ENCODE data around the gene LRRC25.

The LRRC25 gene

DNA sequence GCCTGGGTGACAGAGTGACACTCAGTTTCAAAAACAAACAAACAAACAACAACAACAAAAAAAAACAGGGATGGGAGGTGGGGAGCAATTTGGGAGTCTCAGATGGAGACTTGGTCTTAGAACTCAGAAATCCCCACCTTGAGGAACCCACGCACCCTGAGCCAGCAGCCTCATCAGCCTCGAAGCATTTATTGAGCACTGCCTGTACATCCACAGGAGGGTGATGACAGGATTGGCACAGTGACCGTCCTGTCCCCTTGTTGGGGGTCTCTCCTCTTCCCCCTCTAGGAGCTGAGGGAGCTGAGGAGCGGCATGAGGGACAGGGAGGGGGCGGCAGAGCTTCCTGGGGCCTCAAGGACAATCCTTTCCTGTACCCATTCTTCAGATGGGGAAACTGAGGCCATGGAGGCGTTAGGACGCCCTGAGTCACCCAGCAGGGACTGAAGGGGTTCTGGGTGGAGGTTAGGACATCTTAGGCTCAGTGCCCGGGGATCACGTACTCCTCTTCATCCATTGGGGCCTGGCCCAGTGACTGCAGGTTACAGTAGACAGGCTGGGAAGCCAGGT is 5.8 kb downstream of the LRRC25 start:
- DNase-seq: no peak
- Histone ChIP-seq H3K4me3 (ENCODE audit: low read length) (no peak overlapping the region), H3K79me2 (ENCODE audit: control insufficient read depth, insufficient read depth, low read length) (no peaks in the 10 kb centered on the region), H2BK15ac (replicated peaks; ENCODE audit: low read depth) (no peak overlapping the region), H3K27me3 (ENCODE audit: insufficient read depth, low read length, poor library complexity) (no peaks in the 10 kb centered on the region), H3K56ac (ENCODE audit: low read length) (no peak overlapping the region), H3K18ac (ENCODE audit: low read length) (no peak overlapping the region), H2AK5ac (ENCODE audit: low read length) (no peak overlapping the region), H3K27ac (ENCODE audit: low read depth, low read length) (no peak overlapping the region), H3K4me1 (ENCODE audit: control insufficient read depth, low read depth, low read length) (no peaks in the 10 kb centered on the region), H3K36me3 (ENCODE audit: control insufficient read depth, insufficient read depth, low read length) (no peaks in the 10 kb centered on the region), H3K4ac (ENCODE audit: low read depth, low read length) (no peak overlapping the region), H4K8ac (ENCODE audit: low read depth, low read length) (no peak overlapping the region), H2BK5ac (ENCODE audit: low read length) (no peak overlapping the region), H3K23ac (ENCODE audit: low read length) (no peak overlapping the region), H4K5ac (ENCODE audit: low read length) (no peak overlapping the region), H3K79me1 (ENCODE audit: low read length) (no peaks in the 10 kb centered on the region), H3K4me2 (ENCODE audit: low read length) (no peak overlapping the region), H2BK120ac (ENCODE audit: low read depth, low read length) (no peak overlapping the region), H3K9ac (ENCODE audit: low read length) (no peak overlapping the region)
- WGBS (ENCODE audit: extremely low coverage, insufficient coverage, low lambda C conversion rate): no CpG with 5 or more reads among the region's 9 CpGs

DNA sequence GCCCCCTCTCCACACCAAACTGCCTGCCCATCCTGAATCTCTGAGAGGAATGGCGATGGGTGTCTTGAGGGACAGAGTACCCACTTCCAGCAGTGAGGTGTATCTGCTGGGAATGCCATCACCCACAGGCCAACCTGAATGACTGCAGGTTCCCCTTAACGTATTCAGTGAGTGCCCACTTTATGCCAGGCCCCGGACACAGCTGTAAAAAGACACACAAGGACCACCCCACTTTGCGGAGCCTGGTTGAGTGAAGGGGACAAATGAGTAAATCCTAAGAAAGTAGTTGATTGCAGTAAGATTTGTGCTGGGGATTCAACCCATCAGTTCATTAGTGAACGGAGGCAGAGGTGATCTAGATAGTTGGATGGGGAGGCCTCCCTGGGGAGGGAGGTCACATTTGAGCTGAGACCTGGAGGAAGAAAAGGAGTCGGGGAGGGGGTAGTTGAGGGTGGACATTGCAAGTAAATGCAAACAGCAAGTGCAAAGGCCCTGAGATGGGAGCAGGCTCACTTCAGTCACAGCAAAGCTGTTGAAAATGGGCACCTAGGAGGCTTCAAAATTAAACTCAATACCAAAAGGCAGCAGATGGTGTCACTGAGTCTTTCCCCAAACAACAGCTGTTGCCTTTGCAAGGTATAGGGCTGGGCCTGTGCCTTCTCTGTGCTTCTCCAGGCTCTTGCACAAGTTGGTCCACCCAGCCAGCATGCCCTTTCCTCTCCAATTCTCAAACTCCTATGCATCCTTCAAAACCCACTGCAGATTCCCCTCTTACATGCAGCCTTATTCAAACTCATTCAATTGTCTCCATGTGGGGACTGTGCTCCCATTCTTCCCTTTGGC is 7.1 kb downstream of the LRRC25 start:
- Histone ChIP-seq H2AK5ac (ENCODE audit: low read length) (no peak overlapping the region), H3K36me3 (ENCODE audit: control insufficient read depth, insufficient read depth, low read length) (no peaks in the 10 kb centered on the region), H3K4me1 (ENCODE audit: control insufficient read depth, low read depth, low read length) (no peaks in the 10 kb centered on the region), H3K4me3 (ENCODE audit: low read length) (no peak overlapping the region), H4K8ac (ENCODE audit: low read depth, low read length) (no peak overlapping the region), H3K18ac (ENCODE audit: low read length) (no peak overlapping the region), H4K5ac (ENCODE audit: low read length) (no peak overlapping the region), H3K9ac (ENCODE audit: low read length) (no peak overlapping the region), H3K79me2 (ENCODE audit: control insufficient read depth, insufficient read depth, low read length) (no peaks in the 10 kb centered on the region), H3K27me3 (ENCODE audit: insufficient read depth, low read length, poor library complexity) (no peaks in the 10 kb centered on the region), H3K27ac (ENCODE audit: low read depth, low read length) (no peak overlapping the region), H3K56ac (ENCODE audit: low read length) (no peak overlapping the region), H3K79me1 (ENCODE audit: low read length) (no peaks in the 10 kb centered on the region), H2BK5ac (ENCODE audit: low read length) (no peak overlapping the region), H3K4me2 (ENCODE audit: low read length) (no peak overlapping the region), H2BK120ac (ENCODE audit: low read depth, low read length) (no peak overlapping the region), H3K23ac (ENCODE audit: low read length) (no peak overlapping the region), H3K4ac (ENCODE audit: low read depth, low read length) (no peak overlapping the region), H2BK15ac (replicated peaks; ENCODE audit: low read depth) (no peak overlapping the region)
- WGBS (ENCODE audit: extremely low coverage, insufficient coverage, low lambda C conversion rate): no CpG with 5 or more reads among the region's 6 CpGs
- DNase-seq: no peak

DNA sequence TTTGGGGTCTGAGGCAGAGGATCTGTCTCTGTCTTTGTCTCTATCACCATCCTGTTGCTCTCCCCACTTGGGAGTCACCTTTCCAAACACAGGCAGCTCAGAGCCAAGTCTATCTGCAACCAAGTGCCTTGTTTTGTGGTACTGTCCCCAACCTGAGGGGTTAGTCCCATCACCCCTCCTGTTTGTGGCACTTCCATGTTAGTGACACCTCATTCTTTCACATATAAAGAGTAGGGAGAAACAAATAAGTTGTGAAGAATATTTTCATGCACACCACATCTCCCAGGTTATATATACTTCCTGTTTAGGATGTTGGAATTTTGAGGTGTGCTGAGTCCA is 7.7 kb downstream of the LRRC25 start:
- Histone ChIP-seq H3K4me3 (ENCODE audit: low read length) (no peak overlapping the region), H3K27me3 (ENCODE audit: insufficient read depth, low read length, poor library complexity) (no peaks in the 10 kb centered on the region), H3K4ac (ENCODE audit: low read depth, low read length) (no peak overlapping the region), H3K36me3 (ENCODE audit: control insufficient read depth, insufficient read depth, low read length) (no peaks in the 10 kb centered on the region), H3K27ac (ENCODE audit: low read depth, low read length) (no peak overlapping the region), H2BK15ac (replicated peaks; ENCODE audit: low read depth) (no peak overlapping the region), H3K79me1 (ENCODE audit: low read length) (no peaks in the 10 kb centered on the region), H3K4me1 (ENCODE audit: control insufficient read depth, low read depth, low read length) (no peaks in the 10 kb centered on the region), H3K23ac (ENCODE audit: low read length) (no peak overlapping the region), H3K4me2 (ENCODE audit: low read length) (no peak overlapping the region), H2BK5ac (ENCODE audit: low read length) (no peak overlapping the region), H3K9ac (ENCODE audit: low read length) (no peak overlapping the region), H2BK120ac (ENCODE audit: low read depth, low read length) (no peak overlapping the region), H2AK5ac (ENCODE audit: low read length) (no peak overlapping the region), H3K18ac (ENCODE audit: low read length) (no peak overlapping the region), H4K5ac (ENCODE audit: low read length) (no peak overlapping the region), H4K8ac (ENCODE audit: low read depth, low read length) (no peak overlapping the region), H3K79me2 (ENCODE audit: control insufficient read depth, insufficient read depth, low read length) (no peaks in the 10 kb centered on the region), H3K56ac (ENCODE audit: low read length) (no peak overlapping the region)
- DNase-seq: no peak

DNA sequence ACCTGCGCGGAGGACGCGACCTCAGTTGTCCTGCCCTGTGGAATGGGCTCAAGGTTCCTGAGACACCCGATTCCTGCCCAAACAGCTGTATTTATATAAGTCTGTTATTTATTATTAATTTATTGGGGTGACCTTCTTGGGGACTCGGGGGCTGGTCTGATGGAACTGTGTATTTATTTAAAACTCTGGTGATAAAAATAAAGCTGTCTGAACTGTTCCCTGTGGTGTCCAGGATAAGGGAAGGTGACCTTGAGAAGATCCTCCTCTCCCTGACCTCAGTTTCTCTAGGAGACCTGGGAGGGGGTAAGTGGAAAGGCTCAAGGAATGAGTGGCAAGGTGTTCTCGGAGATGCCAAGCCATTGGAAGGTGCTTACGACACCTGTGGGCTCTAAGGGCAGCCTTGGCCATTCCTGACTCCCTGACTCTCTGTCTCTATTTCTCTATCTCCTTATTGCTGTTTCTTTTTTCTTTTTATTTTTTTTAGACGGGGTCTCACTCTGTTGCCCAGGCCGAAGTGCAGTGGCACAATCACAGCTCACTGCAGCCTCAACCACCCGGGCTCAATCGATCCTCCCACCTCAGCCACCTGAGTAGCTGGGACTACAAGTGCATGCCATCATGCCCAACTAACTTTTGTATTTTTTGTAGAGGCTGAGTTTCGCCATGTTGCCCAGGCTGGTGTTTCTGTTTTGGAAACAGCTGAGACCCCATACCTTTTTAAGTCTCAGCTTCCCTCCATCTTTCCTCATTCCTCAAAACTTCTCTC is 8.3 kb downstream of the LRRC25 start:
- Histone ChIP-seq H2BK120ac (ENCODE audit: low read depth, low read length) (no peak overlapping the region), H3K18ac (ENCODE audit: low read length) (no peak overlapping the region), H4K5ac (ENCODE audit: low read length) (no peak overlapping the region), H3K4me3 (ENCODE audit: low read length) (no peak overlapping the region), H3K79me1 (ENCODE audit: low read length) (no peaks in the 10 kb centered on the region), H3K56ac (ENCODE audit: low read length) (no peak overlapping the region), H3K27me3 (ENCODE audit: insufficient read depth, low read length, poor library complexity) (no peaks in the 10 kb centered on the region), H3K4ac (ENCODE audit: low read depth, low read length) (no peak overlapping the region), H3K79me2 (ENCODE audit: control insufficient read depth, insufficient read depth, low read length) (no peaks in the 10 kb centered on the region), H2BK5ac (ENCODE audit: low read length) (no peak overlapping the region), H4K8ac (ENCODE audit: low read depth, low read length) (no peak overlapping the region), H3K27ac (ENCODE audit: low read depth, low read length) (no peak overlapping the region), H3K23ac (ENCODE audit: low read length) (no peak overlapping the region), H2BK15ac (replicated peaks; ENCODE audit: low read depth) (no peak overlapping the region), H3K4me2 (ENCODE audit: low read length) (no peak overlapping the region), H3K36me3 (ENCODE audit: control insufficient read depth, insufficient read depth, low read length) (no peaks in the 10 kb centered on the region), H3K4me1 (ENCODE audit: control insufficient read depth, low read depth, low read length) (no peaks in the 10 kb centered on the region), H3K9ac (ENCODE audit: low read length) (no peak overlapping the region), H2AK5ac (ENCODE audit: low read length) (no peak overlapping the region)
- WGBS (ENCODE audit: extremely low coverage, insufficient coverage, low lambda C conversion rate): no CpG with 5 or more reads among the region's 13 CpGs
- no peak for DNase-seq

DNA sequence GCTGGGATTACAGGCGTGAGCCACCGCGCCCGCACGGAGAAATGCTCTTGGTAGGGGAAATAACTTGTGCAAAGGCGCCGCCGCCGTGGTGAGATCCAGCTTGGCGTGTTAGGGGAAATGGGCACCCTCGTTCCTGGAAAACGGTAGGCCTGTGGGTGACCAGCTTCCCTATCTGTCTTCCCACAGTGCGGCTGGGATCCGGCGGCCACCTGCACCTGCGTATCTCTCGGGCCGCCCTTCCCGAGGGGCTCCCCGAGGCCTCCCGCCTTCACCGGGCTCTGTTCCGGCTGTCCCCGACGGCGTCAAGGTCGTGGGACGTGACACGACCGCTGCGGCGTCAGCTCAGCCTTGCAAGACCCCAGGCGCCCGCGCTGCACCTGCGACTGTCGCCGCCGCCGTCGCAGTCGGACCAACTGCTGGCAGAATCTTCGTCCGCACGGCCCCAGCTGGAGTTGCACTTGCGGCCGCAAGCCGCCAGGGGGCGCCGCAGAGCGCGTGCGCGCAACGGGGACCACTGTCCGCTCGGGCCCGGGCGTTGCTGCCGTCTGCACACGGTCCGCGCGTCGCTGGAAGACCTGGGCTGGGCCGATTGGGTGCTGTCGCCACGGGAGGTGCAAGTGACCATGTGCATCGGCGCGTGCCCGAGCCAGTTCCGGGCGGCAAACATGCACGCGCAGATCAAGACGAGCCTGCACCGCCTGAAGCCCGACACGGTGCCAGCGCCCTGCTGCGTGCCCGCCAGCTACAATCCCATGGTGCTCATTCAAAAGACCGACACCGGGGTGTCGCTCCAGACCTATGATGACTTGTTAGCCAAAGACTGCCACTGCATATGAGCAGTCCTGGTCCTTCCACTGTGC is 9.1 kb downstream of the LRRC25 start:
- DNase-seq: peak; percentile 76
- Histone ChIP-seq H3K4ac (ENCODE audit: low read depth, low read length) (no peak overlapping the region), H3K4me2 (ENCODE audit: low read length) (peak overlapping the region; percentile 43), H3K36me3 (ENCODE audit: control insufficient read depth, insufficient read depth, low read length) (no peaks in the 10 kb centered on the region), H2BK15ac (replicated peaks; ENCODE audit: low read depth) (no peak overlapping the region), H4K5ac (ENCODE audit: low read length) (no peak overlapping the region), H3K27me3 (ENCODE audit: insufficient read depth, low read length, poor library complexity) (no peaks in the 10 kb centered on the region), H3K79me1 (ENCODE audit: low read length) (no peaks in the 10 kb centered on the region), H2BK120ac (ENCODE audit: low read depth, low read length) (no peak overlapping the region), H3K18ac (ENCODE audit: low read length) (no peak overlapping the region), H3K4me3 (ENCODE audit: low read length) (no peak overlapping the region), H2AK5ac (ENCODE audit: low read length) (no peak overlapping the region), H3K79me2 (ENCODE audit: control insufficient read depth, insufficient read depth, low read length) (no peaks in the 10 kb centered on the region), H2BK5ac (ENCODE audit: low read length) (no peak overlapping the region), H3K56ac (ENCODE audit: low read length) (peak overlapping the region; percentile 85), H3K27ac (ENCODE audit: low read depth, low read length) (no peak overlapping the region), H3K9ac (ENCODE audit: low read length) (peak overlapping the region; percentile 52), H3K23ac (ENCODE audit: low read length) (no peak overlapping the region), H4K8ac (ENCODE audit: low read depth, low read length) (no peak overlapping the region), H3K4me1 (ENCODE audit: control insufficient read depth, low read depth, low read length) (no peaks in the 10 kb centered on the region)
- no CpG with 5 or more reads among the region's 86 CpGs for WGBS (ENCODE audit: extremely low coverage, insufficient coverage, low lambda C conversion rate)
